Measurements from ENCODE around the gene ANO2.

Gene ANO2

DNA sequence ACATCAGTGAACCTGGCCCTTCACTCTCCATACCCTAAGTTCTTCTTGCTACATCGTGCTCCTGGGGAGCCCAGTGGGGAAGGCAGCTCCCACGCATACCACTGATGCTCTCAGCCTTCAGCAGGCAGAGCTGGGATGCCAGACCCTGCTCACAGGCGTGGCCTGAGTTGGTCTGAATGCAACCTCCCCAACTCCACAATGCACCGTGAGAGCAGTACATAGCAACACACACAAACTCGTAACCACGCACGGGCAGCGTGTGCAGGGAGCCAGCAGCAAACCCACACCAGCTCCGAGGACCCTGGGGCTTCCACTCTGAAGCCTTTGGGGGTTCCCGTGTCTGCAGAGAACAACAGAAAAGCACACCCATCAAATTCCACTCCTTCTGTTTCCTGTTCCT is 37.3 kb downstream of the ANO2 start:
- TF ChIP-seq, protein P1, sequence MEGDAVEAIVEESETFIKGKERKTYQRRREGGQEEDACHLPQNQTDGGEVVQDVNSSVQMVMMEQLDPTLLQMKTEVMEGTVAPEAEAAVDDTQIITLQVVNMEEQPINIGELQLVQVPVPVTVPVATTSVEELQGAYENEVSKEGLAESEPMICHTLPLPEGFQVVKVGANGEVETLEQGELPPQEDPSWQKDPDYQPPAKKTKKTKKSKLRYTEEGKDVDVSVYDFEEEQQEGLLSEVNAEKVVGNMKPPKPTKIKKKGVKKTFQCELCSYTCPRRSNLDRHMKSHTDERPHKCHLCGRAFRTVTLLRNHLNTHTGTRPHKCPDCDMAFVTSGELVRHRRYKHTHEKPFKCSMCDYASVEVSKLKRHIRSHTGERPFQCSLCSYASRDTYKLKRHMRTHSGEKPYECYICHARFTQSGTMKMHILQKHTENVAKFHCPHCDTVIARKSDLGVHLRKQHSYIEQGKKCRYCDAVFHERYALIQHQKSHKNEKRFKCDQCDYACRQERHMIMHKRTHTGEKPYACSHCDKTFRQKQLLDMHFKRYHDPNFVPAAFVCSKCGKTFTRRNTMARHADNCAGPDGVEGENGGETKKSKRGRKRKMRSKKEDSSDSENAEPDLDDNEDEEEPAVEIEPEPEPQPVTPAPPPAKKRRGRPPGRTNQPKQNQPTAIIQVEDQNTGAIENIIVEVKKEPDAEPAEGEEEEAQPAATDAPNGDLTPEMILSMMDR (conservative IDR thresholded peaks at IDR 0.05; ENCODE audit: low read depth, low read length) = no peak
- Histone ChIP-seq H3K79me2 (ENCODE audit: insufficient read depth, low read depth) (no peaks in the 10 kb centered on the region), H3K4me1 (ENCODE audit: low read depth, poor library complexity, severe bottlenecking) (no peaks in the 10 kb centered on the region), H3K27ac (no peak overlapping the region), H4K20me1 (ENCODE audit: insufficient read depth) (no peaks in the 10 kb centered on the region), H3K4me2 (no peak overlapping the region), H2AFZ (ENCODE audit: low read depth) (no peak overlapping the region), H3K27me3 (ENCODE audit: insufficient read depth, low read depth) (no peaks in the 10 kb centered on the region), H3K9ac (no peak overlapping the region), H3K36me3 (ENCODE audit: insufficient read depth) (no peaks in the 10 kb centered on the region), H3K4me3 (IDR thresholded peaks at IDR 0.05; ENCODE audit: insufficient read depth, low read depth, low read length) (no peak overlapping the region)

DNA sequence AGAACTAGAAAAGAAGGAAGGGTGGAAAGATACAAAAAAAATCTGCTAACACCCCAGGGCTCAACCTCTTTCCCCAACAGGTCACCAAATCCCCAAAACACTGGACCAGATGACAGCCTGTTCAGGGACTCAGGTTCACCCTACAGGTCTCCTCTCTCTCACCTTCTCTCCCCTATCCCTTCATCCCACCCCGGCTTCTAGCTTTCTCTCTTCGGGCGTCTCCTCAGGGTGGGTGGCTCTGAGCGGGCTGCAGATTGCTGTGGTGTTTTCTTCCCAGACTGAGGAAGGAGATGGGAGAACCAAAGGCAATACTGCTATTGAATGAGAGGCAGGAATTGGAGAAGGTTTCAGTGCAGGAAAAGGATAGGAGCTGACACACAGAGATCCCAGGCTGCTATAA is 39.3 kb downstream of the ANO2 start:
- H3K4me1 ChIP-seq (ENCODE audit: low read depth, poor library complexity, severe bottlenecking) = no peaks in the 10 kb centered on the region
- H3K9ac ChIP-seq = no peak overlapping the region
- TF ChIP-seq, protein P1 (conservative IDR thresholded peaks at IDR 0.05; ENCODE audit: low read depth, low read length) = no peak
- no peaks in the 10 kb centered on the region for H3K27me3 ChIP-seq (ENCODE audit: insufficient read depth, low read depth)
- H3K4me2 ChIP-seq = no peak overlapping the region
- no peak overlapping the region for H3K27ac ChIP-seq
- H2AFZ ChIP-seq (ENCODE audit: low read depth) = no peak overlapping the region
- no peaks in the 10 kb centered on the region for H4K20me1 ChIP-seq (ENCODE audit: insufficient read depth)
- no peak overlapping the region for H3K4me3 ChIP-seq (IDR thresholded peaks at IDR 0.05; ENCODE audit: insufficient read depth, low read depth, low read length)
- H3K36me3 ChIP-seq (ENCODE audit: insufficient read depth) = no peaks in the 10 kb centered on the region
- no peaks in the 10 kb centered on the region for H3K79me2 ChIP-seq (ENCODE audit: insufficient read depth, low read depth)

DNA sequence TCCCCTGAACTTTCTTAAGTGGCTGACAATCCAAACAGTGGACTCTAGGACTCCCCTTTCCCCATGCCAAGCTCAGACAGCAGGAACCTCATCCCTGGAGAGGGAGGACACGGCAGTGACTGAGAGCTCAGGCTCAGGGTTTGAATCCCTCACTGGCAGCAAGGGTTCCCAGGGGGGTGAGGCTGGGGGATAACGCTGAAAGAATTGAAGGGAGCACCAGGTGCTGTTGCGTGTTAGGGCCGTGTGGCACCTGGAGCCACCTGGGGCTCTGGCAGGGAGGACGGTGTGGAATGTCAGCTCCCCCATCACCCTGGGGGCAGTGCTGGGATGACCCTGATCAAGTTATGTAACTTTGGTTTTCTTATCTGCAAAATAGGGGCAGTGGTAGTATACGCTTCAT is 40.1 kb downstream of the ANO2 start:
- Histone ChIP-seq H3K9ac (no peak overlapping the region), H3K27ac (no peak overlapping the region), H3K27me3 (ENCODE audit: insufficient read depth, low read depth) (no peaks in the 10 kb centered on the region), H3K4me2 (no peak overlapping the region), H3K4me1 (ENCODE audit: low read depth, poor library complexity, severe bottlenecking) (no peaks in the 10 kb centered on the region), H3K4me3 (IDR thresholded peaks at IDR 0.05; ENCODE audit: insufficient read depth, low read depth, low read length) (no peak overlapping the region), H2AFZ (ENCODE audit: low read depth) (no peak overlapping the region), H3K79me2 (ENCODE audit: insufficient read depth, low read depth) (no peaks in the 10 kb centered on the region), H4K20me1 (ENCODE audit: insufficient read depth) (no peaks in the 10 kb centered on the region), H3K36me3 (ENCODE audit: insufficient read depth) (no peaks in the 10 kb centered on the region)
- TF ChIP-seq, protein P1 (conservative IDR thresholded peaks at IDR 0.05; ENCODE audit: low read depth, low read length) = no peak

GRCh38 chr12:5904441-5904840 is 40.6 kb downstream of the ANO2 start:
- Histone ChIP-seq H3K4me2 (no peak overlapping the region), H3K36me3 (ENCODE audit: insufficient read depth) (no peaks in the 10 kb centered on the region), H3K4me1 (ENCODE audit: low read depth, poor library complexity, severe bottlenecking) (no peaks in the 10 kb centered on the region), H4K20me1 (ENCODE audit: insufficient read depth) (no peaks in the 10 kb centered on the region), H3K27me3 (ENCODE audit: insufficient read depth, low read depth) (no peaks in the 10 kb centered on the region), H3K27ac (no peak overlapping the region), H3K79me2 (ENCODE audit: insufficient read depth, low read depth) (no peaks in the 10 kb centered on the region), H2AFZ (ENCODE audit: low read depth) (no peak overlapping the region), H3K9ac (no peak overlapping the region), H3K4me3 (IDR thresholded peaks at IDR 0.05; ENCODE audit: insufficient read depth, low read depth, low read length) (no peak overlapping the region)
- TF ChIP-seq, protein P1 (conservative IDR thresholded peaks at IDR 0.05; ENCODE audit: low read depth, low read length) = no peak
